A549 treated with Hydrocortisone at 1 μM for 4 hours (cell line): ENCODE measurements around the gene OIT3. TPM values are rescaled to one million over a fixed set of nuclear protein-coding genes. Genes with fewer than 3 reads are reported as not detected.

Experiments used
- total RNA-seq: library from RNA; stranded (reverse); fragments of 200-300 nt; extraction: Qiagen RNA extraction; gene quantifications from 5 replicates; pipeline ENCODE4 v1.2.3, GENCODE V29; 2022

Gene OIT3
- 0.07 TPM in 2 of 5 replicates, not detected in the others for total RNA-seq

DNA sequence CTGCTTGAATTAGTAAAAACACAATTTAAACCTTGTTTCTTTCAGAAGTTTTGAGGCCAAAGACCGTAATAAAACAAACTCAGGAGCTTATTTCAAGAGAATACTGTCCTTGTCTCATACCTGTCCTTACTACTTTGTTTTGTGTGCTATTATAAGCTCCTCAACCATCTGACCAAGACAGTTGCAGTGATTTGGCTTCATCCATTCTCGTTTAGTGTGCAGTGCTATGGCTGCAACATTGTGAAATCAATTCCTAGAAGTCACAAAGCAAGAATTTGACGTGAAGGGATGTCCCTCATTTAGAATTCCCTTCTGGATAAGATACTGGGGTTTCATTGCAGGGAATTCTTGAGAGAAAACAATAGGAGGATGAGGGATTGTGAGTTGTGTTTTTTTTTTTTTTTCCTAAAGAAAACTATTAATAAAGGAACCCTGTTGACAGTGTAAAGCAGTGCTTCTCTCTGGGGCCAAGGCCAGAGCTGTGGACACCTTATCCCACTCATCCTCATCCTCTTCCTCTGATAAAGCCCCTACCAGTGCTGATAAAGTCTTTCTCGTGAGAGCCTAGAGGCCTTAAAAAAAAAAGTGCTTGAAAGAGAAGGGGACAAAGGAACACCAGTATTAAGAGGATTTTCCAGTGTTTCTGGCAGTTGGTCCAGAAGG is at the start of gene OIT3:
Gene OIT3, plus strand, starts transcription at position 604 of the 663 bp plus-strand sequence. CDS start 60 bp downstream, outside the sequence.

DNA sequence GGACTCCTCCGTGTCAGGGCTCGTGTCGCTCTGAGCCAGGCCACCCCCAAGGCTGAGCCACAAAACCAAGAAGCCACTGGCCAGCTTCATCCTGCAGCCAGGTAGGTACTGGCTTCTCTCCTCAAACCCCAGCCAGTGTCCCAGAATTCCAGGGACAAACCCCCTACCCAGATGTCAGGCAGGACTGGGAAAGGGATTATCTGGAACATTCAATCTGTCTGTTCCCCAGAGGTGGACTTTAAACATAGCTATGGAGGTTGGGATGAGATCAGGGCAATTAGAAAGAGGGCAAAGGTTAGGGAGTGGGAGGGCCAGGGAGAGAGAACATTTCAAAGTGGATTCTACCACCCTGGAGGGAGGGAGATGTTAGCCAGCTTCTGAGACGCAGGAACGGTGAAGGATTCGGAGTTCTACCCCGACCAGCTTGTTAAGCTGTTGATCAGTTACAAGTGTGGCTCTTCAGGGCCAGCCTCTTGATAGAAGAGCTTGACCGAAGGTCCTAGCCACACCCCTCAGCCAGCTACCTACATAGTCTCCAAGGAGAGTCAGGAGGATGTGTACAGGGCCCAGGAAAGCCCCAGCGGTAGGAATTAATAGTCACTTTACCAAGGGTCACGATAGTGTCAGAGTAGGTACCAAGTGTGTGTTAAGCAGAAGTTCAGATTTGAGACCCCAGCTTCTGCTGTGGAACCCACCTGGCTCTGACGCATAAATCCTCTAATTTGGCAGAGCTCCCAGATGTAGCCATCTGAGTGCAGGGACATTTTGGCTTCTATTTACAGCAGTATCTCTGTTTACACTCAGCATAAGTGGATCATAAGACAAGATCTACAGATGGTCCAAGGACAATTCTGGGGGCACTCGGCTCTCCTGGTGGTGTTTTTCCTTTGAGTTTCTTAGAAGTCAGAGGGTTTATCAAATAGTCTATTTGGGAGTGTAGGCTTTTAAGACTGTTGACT is 61.3 kb downstream of the OIT3 start, which contains the start of gene PLA2G12B:
Gene PLA2G12B, minus strand, starts transcription at position 211 of the 959 bp plus-strand sequence. Its CDS starts 121 bp downstream, at position 90.

Other genes starting within 250 kb of the OIT3 start
- gene MCU, start 201.6 kb upstream of the OIT3 start, total RNA-seq, result 22.5 to 34.2 TPM (median 27.5 TPM) in 5 replicates
- not detected in 5 replicates for gene PLA2G12B, start 61.1 kb downstream of the OIT3 start, total RNA-seq
- gene P4HA1, start 203.1 kb downstream of the OIT3 start, total RNA-seq, result 18.2 to 32.1 TPM (median 22.0 TPM) in 5 replicates
- 2.6 to 3.9 TPM (median 3.4 TPM) in 5 replicates for gene NUDT13, start 216.7 kb downstream of the OIT3 start, total RNA-seq